SK-N-SH (cell line): ENCODE results near the gene FRYL. TPM values are rescaled to one million over a fixed set of nuclear protein-coding genes. Genes with fewer than 3 reads are reported as not detected.

ENCODE experiments used
- CTCF ChIA-PET: fragments of 300-600, 350-600 bp; formaldehyde crosslinking; extraction: SDS; loops from one replicate; lab custom pipeline; 2021; lab: Yijun Ruan, JAX
- POLR2A ChIA-PET: fragments of 350-600 bp; sonication (Branson Sonifier 250); formaldehyde crosslinking; extraction: SDS; loops from one replicate; lab custom pipeline; 2020; ENCODE audit warnings: antibody characterized with exemption, inconsistent platforms; lab: Yijun Ruan, JAX
- DNase-seq: peaks from one replicate; pipeline ENCODE4 v3.0.0; 2012
- H2AFZ ChIP-seq: fragments of 200-600 bp; sonication (generic); 2 replicates; pipeline ENCODE4 v1.8.1; 2016; ENCODE audit warnings: antibody characterized with exemption, mild to moderate bottlenecking, low read depth
- H3F3A ChIP-seq: fragments of 200-600 bp; sonication (generic); replicated peaks from 2 replicates; pipeline ENCODE3; 2016; ENCODE audit warnings: antibody characterized with exemption, mild to moderate bottlenecking; ENCODE audit not compliant: insufficient read depth
- H3K27ac ChIP-seq, 2 experiments: fragments of 200-500 bp in 1 of 2; fragments of 200-600 bp in 1 of 2; sonication (Bioruptor generic) in 1 of 2; sonication (generic), shearing (Covaris generic) in 1 of 2; 2 replicates each; pipeline versions ENCODE4 v1.5.1 to v1.6.1; 2014 to 2016; ENCODE audit warnings: low read depth in 2 of 2, inconsistent platforms in 1 of 2, low read length in 1 of 2, mild to moderate bottlenecking in 1 of 2, mixed read lengths in 1 of 2
- H3K27me3 ChIP-seq: fragments of 200-600 bp; sonication (generic), shearing (Covaris generic); 2 replicates; pipeline ENCODE4 v1.6.1; 2016; ENCODE audit warnings: mixed run types; ENCODE audit not compliant: insufficient read depth
- H3K36me3 ChIP-seq, 2 experiments: fragments of 200-500 bp in 1 of 2; fragments of 200-600 bp in 1 of 2; sonication (Bioruptor generic) in 1 of 2; sonication (generic) in 1 of 2; replicated peaks in 1 of 2; 2 replicates each; pipeline versions ENCODE3 to v1.5.1; 2014 to 2016; ENCODE audit warnings: low read length in 1 of 2, mild to moderate bottlenecking in 1 of 2; ENCODE audit not compliant: insufficient read depth in 2 of 2, control insufficient read depth in 1 of 2
- H3K4me1 ChIP-seq, 2 experiments: fragments of 200-500 bp in 1 of 2; fragments of 200-600 bp in 1 of 2; sonication (Bioruptor generic) in 1 of 2; sonication (generic), shearing (Covaris generic) in 1 of 2; 2 replicates each; pipeline versions ENCODE4 v1.5.1 to v1.6.1; 2014 to 2016; ENCODE audit warnings: low read depth in 1 of 2, low read length in 1 of 2, mixed run types in 1 of 2; ENCODE audit not compliant: insufficient read depth in 2 of 2, control insufficient read depth in 1 of 2
- H3K4me2 ChIP-seq: fragments of 200-600 bp; sonication (generic), shearing (Covaris generic); 2 replicates; pipeline ENCODE4 v1.6.1; 2017; ENCODE audit warnings: mixed run types
- H3K4me3 ChIP-seq, 2 experiments: fragments of 200-500 bp in 1 of 2; fragments of 200-600 bp in 1 of 2; sonication (Bioruptor generic) in 1 of 2; sonication (generic), shearing (Covaris generic) in 1 of 2; 2 replicates each; pipeline versions ENCODE4 v1.5.1 to v1.8.1; 2014 to 2016; ENCODE audit warnings: low read depth in 2 of 2, inconsistent platforms in 1 of 2, low read length in 1 of 2, mild to moderate bottlenecking in 1 of 2, mixed read lengths in 1 of 2, moderate library complexity in 1 of 2
- H3K79me2 ChIP-seq: fragments of 200-600 bp; sonication (generic); 2 replicates; pipeline ENCODE4 v1.8.1; 2017; ENCODE audit warnings: mild to moderate bottlenecking; ENCODE audit not compliant: insufficient read depth
- H3K9ac ChIP-seq: fragments of 200-600 bp; sonication (generic); 2 replicates; pipeline ENCODE4 v1.6.1; 2017; ENCODE audit warnings: mixed run types
- H3K9me2 ChIP-seq: fragments of 200-600 bp; sonication (generic); 2 replicates; pipeline ENCODE4 v1.6.1; 2017; ENCODE audit warnings: mixed run types
- H3K9me3 ChIP-seq: fragments of 200-600 bp; sonication (generic); 2 replicates; pipeline ENCODE4 v1.6.1; 2017; ENCODE audit warnings: mixed run types, mild to moderate bottlenecking, moderate library complexity
- H4K20me1 ChIP-seq: fragments of 200-600 bp; sonication (generic); 2 replicates; pipeline ENCODE4 v1.6.1; 2017; ENCODE audit warnings: mild to moderate bottlenecking, mixed run types; ENCODE audit not compliant: insufficient read depth
- CTCF ChIP-seq: fragments of 200-600 bp; sonication (generic); IDR thresholded peaks from 2 replicates; pipeline ENCODE4 v1.6.1; 2017; ENCODE audit warnings: antibody characterized with exemption, mild to moderate bottlenecking, moderate library complexity
- EP300 ChIP-seq, 2 experiments: IDR thresholded peaks; 2 replicates each; pipeline versions ENCODE4 v1.4.0 to v1.6.1; 2012; ENCODE audit warnings: borderline replicate concordance in 1 of 2, low read depth in 1 of 2, low read length in 1 of 2
- EZH2phosphoT487 ChIP-seq: fragments of 200-600 bp; sonication (generic); IDR thresholded peaks from 2 replicates; pipeline ENCODE4 v1.6.1; 2017; ENCODE audit warnings: low read depth, mixed run types, mild to moderate bottlenecking, antibody characterized with exemption, moderate library complexity, borderline replicate concordance
- FOXJ3 ChIP-seq: sonication (generic); formaldehyde crosslinking; IDR thresholded peaks from 2 replicates; pipeline ENCODE4 v1.5.1; 2020; ENCODE audit warnings: mild to moderate bottlenecking, missing genetic modification reagents
- FOXM1 ChIP-seq: IDR thresholded peaks from 2 replicates; pipeline ENCODE4 v1.4.0; 2012; ENCODE audit warnings: low read depth, mild to moderate bottlenecking
- GABPA ChIP-seq: IDR thresholded peaks from 2 replicates; pipeline ENCODE4 v1.4.0; 2012; ENCODE audit warnings: low read depth, mild to moderate bottlenecking
- GATA2 ChIP-seq: sonication (generic); formaldehyde crosslinking; IDR thresholded peaks from 2 replicates; pipeline ENCODE4 v1.5.0; 2020; ENCODE audit warnings: mild to moderate bottlenecking, missing genetic modification reagents
- MEF2A ChIP-seq: IDR thresholded peaks from 2 replicates; pipeline ENCODE4 v1.4.0; 2012; ENCODE audit warnings: low read depth, borderline replicate concordance
- NRF1 ChIP-seq: IDR thresholded peaks from 2 replicates; pipeline ENCODE4 v1.6.1; 2012; ENCODE audit warnings: low read depth, mild to moderate bottlenecking, low read length
- RAD21 ChIP-seq: IDR thresholded peaks from 2 replicates; pipeline ENCODE4 v1.6.1; 2012; ENCODE audit warnings: mild to moderate bottlenecking, low read length
- RCOR1 ChIP-seq: fragments of 150-350 bp; IDR thresholded peaks from 2 replicates; pipeline ENCODE4 v1.6.1; 2017; ENCODE audit warnings: antibody characterized with exemption, low read length
- RFX5 ChIP-seq: IDR thresholded peaks from 2 replicates; pipeline ENCODE4 v1.6.1; 2012; ENCODE audit warnings: mild to moderate bottlenecking, improper control_type of control experiment, low read length
- whole genome bisulfite sequencing: methylation state at CpG from one replicate; pipeline ENCODE4 v1.1.6; 2017; ENCODE audit warnings: low lambda C conversion rate; 5-methylcytosine and 5-hydroxymethylcytosine counted together
- polyA plus RNA-seq, 3 experiments: library from polyadenylated mRNA; depleted of rRNA; stranded (reverse); fragments of >200 nt; gene quantifications; 2 replicates each; pipeline ENCODE4 v1.2.3, GENCODE V29; 2012

Gene FRYL
- polyA plus RNA-seq, 1 of the 3 experiments (the other 2 are of a cell fraction) = 8.2 TPM

GRCh38 chr4:48727666-48728459, 52.2 kb downstream of the FRYL start:
- Histone ChIP-seq H3K27me3 (no peaks in the 10 kb centered on the region), H3K9me2 (no peaks in the 10 kb centered on the region), H3K4me3 (no peak overlapping the region), H3K79me2 (peaks cover 99% of the 10 kb centered on the region), H3F3A (no peaks in the 10 kb centered on the region), H3K9me3 (no peaks in the 10 kb centered on the region), H4K20me1 (peaks cover 27% of the 10 kb centered on the region; the same call in 1 of the 2 replicates), H2AFZ (no peak overlapping the region), H3K4me2 (no peak overlapping the region), H3K4me1 (peaks cover 0 to 16% of the 10 kb centered on the region in 2 experiments; a peak in 3 of 4 replicates), H3K36me3 (no peaks in the 10 kb centered on the region), H3K27ac (no peak overlapping the region), H3K9ac (no peak overlapping the region)
- POLR2A ChIA-PET = no interaction called here
- TF ChIP-seq GATA2 (no peak), RAD21 (no peak), CTCF (no peak), EP300 (IDR thresholded peaks at IDR 0.05; ENCODE audit: borderline replicate concordance in 1 of 2, low read depth in 1 of 2, low read length in 1 of 2) (no peak), EZH2phosphoT487 (no peak), RCOR1 (no peak)
- 93% methylated on average over 2 of the region's 2 CpGs for WGBS
- DNase-seq = no peak
- CTCF ChIA-PET = no interaction called here

GRCh38 chr4:48725414-48725813, 54.7 kb downstream of the FRYL start:
- TF ChIP-seq NRF1 (no peak), FOXJ3 (no peak), EZH2phosphoT487 (no peak), FOXM1 (no peak), GABPA (no peak), MEF2A (no peak), RFX5 (no peak)
- Histone ChIP-seq H3K9ac (no peak overlapping the region), H3K9me2 (no peaks in the 10 kb centered on the region), H3K9me3 (no peaks in the 10 kb centered on the region), H3K4me3 (no peak overlapping the region), H3K4me1 (peaks cover 0 to 20% of the 10 kb centered on the region in 2 experiments; a peak in 3 of 4 replicates), H2AFZ (no peak overlapping the region), H3K4me2 (no peak overlapping the region), H3K36me3 (no peaks in the 10 kb centered on the region), H3F3A (no peaks in the 10 kb centered on the region), H3K27ac (no peak overlapping the region), H4K20me1 (peaks cover 16% of the 10 kb centered on the region), H3K27me3 (no peaks in the 10 kb centered on the region), H3K79me2 (peaks cover 99% of the 10 kb centered on the region)
- whole genome bisulfite sequencing = 97% methylated on average over 7 of the region's 7 CpGs
- no peak for DNase-seq
- ChIA-PET POLR2A (no interaction called here), CTCF (interaction anchor here (0.9 kb wide), 1 partner anchor 179 kb away, joined by 3 read pairs; no protein-coding TSS in a partner anchor)
